Measurements from ENCODE around the gene KRT82. TPM values are rescaled to one million over a fixed set of nuclear protein-coding genes. Genes with fewer than 3 reads are reported as not detected.
A peak's percentile ranks its signal among the peaks of the same experiment; 100 is the strongest.

Gene KRT82
- total and polyA plus RNA-seq, 5 donors from 2014 or later: not detected

DNA sequence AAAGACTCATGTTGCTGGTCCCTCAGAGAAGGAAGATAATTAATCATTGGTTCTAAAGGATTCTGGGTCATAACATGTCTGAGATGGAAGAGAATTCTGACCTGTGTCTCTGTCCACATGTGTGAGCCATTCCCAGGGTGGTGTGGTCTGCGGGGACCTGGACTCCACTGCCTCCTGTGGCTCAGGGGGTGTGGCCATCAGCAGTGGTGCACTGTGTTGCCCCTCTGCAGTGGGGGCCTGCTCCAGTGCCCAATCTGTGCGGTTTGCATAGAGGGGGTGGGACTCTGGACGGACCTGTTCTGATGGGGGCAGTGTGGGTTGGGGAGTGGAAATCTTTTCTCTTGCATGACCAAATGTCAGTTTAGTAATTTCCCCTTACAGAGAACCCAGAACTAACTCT, 52.4 kb downstream of the KRT82 start:
- Histone ChIP-seq H3K27ac (ENCODE audit: insufficient read depth, low read length, poor library complexity, severe bottlenecking) (no peak overlapping the region), H3K36me3 (ENCODE audit: control insufficient read depth, insufficient read depth, low read length) (no peaks in the 10 kb centered on the region), H3K4me1 (ENCODE audit: control insufficient read depth, insufficient read depth, low read length, poor library complexity, severe bottlenecking) (peaks cover 29% of the 10 kb centered on the region), H3K9me3 (ENCODE audit: control insufficient read depth in 2 of 2, low read length in 2 of 2) (no peaks in the 10 kb centered on the region), H3K27me3 (ENCODE audit: control insufficient read depth, insufficient read depth, low read length) (no peaks in the 10 kb centered on the region), H3K4me3 (ENCODE audit: low read depth, low read length) (no peak overlapping the region)
- H3K4me3 Mint-ChIP-seq: no peak overlapping the region
- ATAC-seq (ENCODE audit: low read depth in 2 of 2) (no peak), DNase-seq (no peak)
- no peaks in the 10 kb centered on the region for H3K27me3 Mint-ChIP-seq
- no peak overlapping the region for H3K27ac Mint-ChIP-seq
- peaks cover 0 to 1% (median 0%) of the 10 kb centered on the region in 7 donors for H3K9me3 Mint-ChIP-seq
- peaks cover 8 to 32% (median 24%) of the 10 kb centered on the region in 4 donors for H3K4me1 Mint-ChIP-seq
- no peaks in the 10 kb centered on the region for H3K36me3 Mint-ChIP-seq

DNA sequence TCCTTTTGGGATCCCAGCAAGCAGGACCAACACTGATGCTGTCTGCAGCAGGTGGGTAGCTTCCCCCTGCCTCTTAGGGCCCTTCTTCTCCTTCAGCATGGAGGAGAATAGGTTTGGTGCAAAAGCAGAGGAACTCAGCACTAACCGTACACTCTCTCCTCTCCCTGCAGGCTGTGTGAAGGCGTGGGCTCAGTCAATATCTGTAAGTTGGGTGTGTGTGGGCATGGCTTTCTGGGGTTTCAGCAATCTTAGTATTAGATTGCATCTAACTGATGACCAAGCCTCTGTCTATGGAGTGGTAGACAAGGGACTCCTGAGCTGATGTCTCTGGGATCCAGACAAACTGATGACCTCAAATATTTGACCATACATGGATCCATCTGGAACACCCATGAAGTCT, 53.2 kb downstream of the KRT82 start:
- Histone ChIP-seq H3K27ac (ENCODE audit: insufficient read depth, low read length, poor library complexity, severe bottlenecking) (no peak overlapping the region), H3K36me3 (ENCODE audit: control insufficient read depth, insufficient read depth, low read length) (no peaks in the 10 kb centered on the region), H3K9me3 (ENCODE audit: control insufficient read depth in 2 of 2, low read length in 2 of 2) (no peaks in the 10 kb centered on the region), H3K4me3 (ENCODE audit: low read depth, low read length) (no peak overlapping the region), H3K4me1 (ENCODE audit: control insufficient read depth, insufficient read depth, low read length, poor library complexity, severe bottlenecking) (peaks cover 25% of the 10 kb centered on the region), H3K27me3 (ENCODE audit: control insufficient read depth, insufficient read depth, low read length) (no peaks in the 10 kb centered on the region)
- Mint-ChIP-seq H3K4me1 (peaks cover 3 to 24% (median 18%) of the 10 kb centered on the region in 4 donors), H3K27ac (no peak overlapping the region), H3K36me3 (no peaks in the 10 kb centered on the region), H3K4me3 (no peak overlapping the region), H3K27me3 (no peaks in the 10 kb centered on the region), H3K9me3 (peaks cover 0 to 1% (median 0%) of the 10 kb centered on the region in 7 donors)
- DNase-seq: no peak
- no peak for ATAC-seq (ENCODE audit: low read depth in 2 of 2)

DNA sequence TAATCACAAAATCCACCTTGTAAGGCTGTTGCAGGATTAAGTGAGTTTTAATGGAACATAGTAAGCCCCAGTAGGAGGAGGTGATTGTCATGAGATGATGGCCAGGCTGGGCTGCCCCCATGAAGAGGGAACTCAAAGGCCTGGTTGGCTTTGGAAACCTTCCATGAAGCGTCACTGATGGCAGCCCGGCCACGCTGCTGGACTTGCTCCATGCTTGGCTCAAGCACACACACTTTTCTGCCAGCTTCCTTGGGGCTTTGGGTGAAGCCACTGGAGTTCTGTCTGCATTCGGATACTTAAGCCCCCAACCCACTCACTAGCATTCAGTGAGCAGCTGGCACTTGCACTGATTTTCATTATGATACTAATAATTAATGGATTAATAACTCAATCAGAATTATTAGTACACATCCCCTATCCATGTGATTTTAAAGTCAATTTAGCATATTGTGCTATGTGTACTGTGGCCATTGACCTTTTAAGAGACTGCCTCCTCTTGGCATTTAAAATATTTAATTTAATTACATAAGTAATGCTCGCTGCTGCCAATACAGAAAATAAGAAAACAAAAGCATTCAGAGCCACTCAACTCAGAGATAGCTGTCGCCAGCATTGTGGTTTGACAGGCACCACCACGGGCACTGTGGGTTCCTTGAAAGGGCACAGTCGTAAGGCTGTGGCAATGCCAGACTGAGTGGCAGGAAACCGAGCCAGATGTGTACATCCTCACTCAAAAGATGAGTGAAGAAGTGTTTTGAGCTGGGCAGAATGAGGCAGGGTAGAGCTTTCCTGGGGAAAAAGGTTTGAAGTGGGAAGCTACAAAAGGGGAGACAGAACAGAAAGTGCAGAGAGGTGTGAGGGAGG, 54.7 kb downstream of the KRT82 start:
- Histone ChIP-seq H3K27me3 (ENCODE audit: control insufficient read depth, insufficient read depth, low read length) (no peaks in the 10 kb centered on the region), H3K27ac (ENCODE audit: insufficient read depth, low read length, poor library complexity, severe bottlenecking) (no peak overlapping the region), H3K4me1 (ENCODE audit: control insufficient read depth, insufficient read depth, low read length, poor library complexity, severe bottlenecking) (peaks cover 25% of the 10 kb centered on the region), H3K9me3 (ENCODE audit: control insufficient read depth in 2 of 2, low read length in 2 of 2) (no peaks in the 10 kb centered on the region), H3K36me3 (ENCODE audit: control insufficient read depth, insufficient read depth, low read length) (no peaks in the 10 kb centered on the region), H3K4me3 (ENCODE audit: low read depth, low read length) (peak overlapping the region; percentile 11)
- H3K4me3 Mint-ChIP-seq: peak overlapping the region in 3 of 4 donors; percentile 0 to 48 (median 1)
- peak overlapping the region in 2 of 3 donors; percentile 7 to 18 for H3K27ac Mint-ChIP-seq
- peaks cover 3 to 21% (median 18%) of the 10 kb centered on the region in 4 donors for H3K4me1 Mint-ChIP-seq
- ATAC-seq (ENCODE audit: low read depth in 2 of 2) (peak; percentile 90 to 96), DNase-seq (peak in 2 of 3 donors; percentile 51 to 66)
- H3K9me3 Mint-ChIP-seq: peaks cover 0 to 1% (median 0%) of the 10 kb centered on the region in 7 donors
- H3K36me3 Mint-ChIP-seq: no peaks in the 10 kb centered on the region
- H3K27me3 Mint-ChIP-seq: no peaks in the 10 kb centered on the region

DNA sequence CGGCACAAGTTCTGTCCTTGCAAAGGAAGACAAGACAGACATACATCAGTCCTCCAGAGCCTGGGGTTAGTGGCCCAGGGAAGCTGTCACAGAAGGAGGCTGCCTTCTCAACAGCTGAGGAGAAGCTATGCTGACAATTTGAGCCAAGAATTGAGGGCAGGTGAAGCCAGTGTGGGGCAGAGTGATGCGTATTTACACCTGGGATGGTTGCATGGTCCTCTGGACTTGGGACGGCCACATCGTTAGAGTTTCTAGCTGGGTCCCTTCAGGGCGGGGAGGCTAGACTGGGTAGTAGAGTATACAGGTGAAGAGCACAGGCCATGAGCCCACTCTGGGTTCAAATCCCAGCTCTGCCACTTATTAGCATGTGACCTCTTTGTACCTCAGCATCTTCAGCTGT, 55.3 kb downstream of the KRT82 start:
- H3K4me3 ChIP-seq (ENCODE audit: low read depth, low read length): no peak overlapping the region
- Mint-ChIP-seq H3K27me3 (no peaks in the 10 kb centered on the region), H3K36me3 (no peaks in the 10 kb centered on the region), H3K4me3 (no peak overlapping the region), H3K9me3 (peaks cover 0 to 1% (median 0%) of the 10 kb centered on the region in 7 donors), H3K27ac (no peak overlapping the region), H3K4me1 (peaks cover 3 to 21% (median 18%) of the 10 kb centered on the region in 4 donors)
- no peaks in the 10 kb centered on the region for H3K27me3 ChIP-seq (ENCODE audit: control insufficient read depth, insufficient read depth, low read length)
- no peaks in the 10 kb centered on the region for H3K9me3 ChIP-seq (ENCODE audit: control insufficient read depth in 2 of 2, low read length in 2 of 2)
- no peak for ATAC-seq (ENCODE audit: low read depth in 2 of 2)
- H3K4me1 ChIP-seq (ENCODE audit: control insufficient read depth, insufficient read depth, low read length, poor library complexity, severe bottlenecking): peaks cover 25% of the 10 kb centered on the region
- no peak for DNase-seq
- H3K27ac ChIP-seq (ENCODE audit: insufficient read depth, low read length, poor library complexity, severe bottlenecking): no peak overlapping the region
- no peaks in the 10 kb centered on the region for H3K36me3 ChIP-seq (ENCODE audit: control insufficient read depth, insufficient read depth, low read length)

DNA sequence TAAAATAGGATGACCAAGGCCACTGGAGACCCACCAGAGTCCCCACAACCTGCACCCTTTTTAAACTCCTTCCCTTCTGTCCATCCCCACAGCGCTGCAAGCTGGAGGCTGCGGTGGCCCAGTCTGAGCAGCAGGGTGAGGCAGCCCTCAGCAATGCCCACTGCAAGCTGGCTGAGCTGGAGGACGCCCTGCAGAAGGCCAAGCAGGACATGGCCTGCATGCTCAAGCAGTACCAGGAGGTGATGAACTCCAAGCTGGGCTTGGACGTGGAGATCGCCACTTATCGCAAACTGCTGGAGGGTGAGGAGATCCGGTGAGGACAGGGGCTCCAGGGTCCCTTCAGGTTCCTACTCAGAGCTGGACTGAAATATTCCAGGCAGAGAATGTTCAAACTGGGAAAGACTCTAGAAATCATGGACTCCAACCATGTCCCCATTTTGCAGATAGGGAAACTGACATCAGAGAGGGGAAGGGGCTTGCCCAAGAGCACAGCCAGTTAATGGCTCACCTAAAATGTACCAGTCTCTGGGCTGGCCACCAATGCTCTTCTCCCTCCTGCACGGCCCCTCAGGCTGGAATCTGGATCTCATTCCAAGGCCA, 56.0 kb downstream of the KRT82 start:
- ATAC-seq (ENCODE audit: low read depth in 2 of 2): no peak
- H3K27me3 Mint-ChIP-seq: no peaks in the 10 kb centered on the region
- Histone ChIP-seq H3K9me3 (ENCODE audit: control insufficient read depth in 2 of 2, low read length in 2 of 2) (no peaks in the 10 kb centered on the region), H3K27ac (ENCODE audit: insufficient read depth, low read length, poor library complexity, severe bottlenecking) (no peak overlapping the region), H3K4me3 (ENCODE audit: low read depth, low read length) (no peak overlapping the region), H3K27me3 (ENCODE audit: control insufficient read depth, insufficient read depth, low read length) (no peaks in the 10 kb centered on the region), H3K4me1 (ENCODE audit: control insufficient read depth, insufficient read depth, low read length, poor library complexity, severe bottlenecking) (peaks cover 25% of the 10 kb centered on the region), H3K36me3 (ENCODE audit: control insufficient read depth, insufficient read depth, low read length) (no peaks in the 10 kb centered on the region)
- no peak overlapping the region for H3K27ac Mint-ChIP-seq
- H3K36me3 Mint-ChIP-seq: no peaks in the 10 kb centered on the region
- peaks cover 0 to 2% (median 0%) of the 10 kb centered on the region in 7 donors for H3K9me3 Mint-ChIP-seq
- H3K4me1 Mint-ChIP-seq: peaks cover 3 to 21% (median 18%) of the 10 kb centered on the region in 4 donors
- H3K4me3 Mint-ChIP-seq: no peak overlapping the region
- DNase-seq: no peak

DNA sequence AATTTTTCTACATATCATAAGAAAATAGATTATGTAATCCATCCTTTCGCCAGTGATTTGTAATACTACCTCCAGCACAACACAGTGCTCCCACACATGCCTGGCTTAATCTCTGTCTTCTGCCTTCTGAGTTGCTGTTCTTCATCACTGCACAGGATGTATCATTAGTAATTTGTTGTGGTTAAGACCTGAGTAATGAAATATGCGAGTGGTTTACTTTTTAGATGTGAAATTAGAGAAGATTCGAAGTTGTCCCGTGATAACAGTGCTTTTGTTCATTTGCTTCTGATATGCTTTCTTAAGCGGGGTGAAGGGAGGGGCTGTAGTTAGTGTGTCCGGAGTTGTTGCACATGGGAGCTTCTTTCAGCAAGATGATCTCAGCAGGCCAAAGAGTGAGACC, 56.9 kb downstream of the KRT82 start:
- no peak for ATAC-seq (ENCODE audit: low read depth in 2 of 2)
- Mint-ChIP-seq H3K4me3 (peak overlapping the region in 2 of 4 donors; percentile 1 to 8), H3K36me3 (no peaks in the 10 kb centered on the region), H3K4me1 (peaks cover 3 to 22% (median 18%) of the 10 kb centered on the region in 4 donors), H3K27me3 (no peaks in the 10 kb centered on the region), H3K9me3 (peaks cover 0 to 2% (median 0%) of the 10 kb centered on the region in 7 donors), H3K27ac (no peak overlapping the region)
- no peak overlapping the region for H3K4me3 ChIP-seq (ENCODE audit: low read depth, low read length)
- peaks cover 25% of the 10 kb centered on the region for H3K4me1 ChIP-seq (ENCODE audit: control insufficient read depth, insufficient read depth, low read length, poor library complexity, severe bottlenecking)
- no peak for DNase-seq
- no peaks in the 10 kb centered on the region for H3K27me3 ChIP-seq (ENCODE audit: control insufficient read depth, insufficient read depth, low read length)
- no peak overlapping the region for H3K27ac ChIP-seq (ENCODE audit: insufficient read depth, low read length, poor library complexity, severe bottlenecking)
- no peaks in the 10 kb centered on the region for H3K9me3 ChIP-seq (ENCODE audit: control insufficient read depth in 2 of 2, low read length in 2 of 2)
- H3K36me3 ChIP-seq (ENCODE audit: control insufficient read depth, insufficient read depth, low read length): no peaks in the 10 kb centered on the region

DNA sequence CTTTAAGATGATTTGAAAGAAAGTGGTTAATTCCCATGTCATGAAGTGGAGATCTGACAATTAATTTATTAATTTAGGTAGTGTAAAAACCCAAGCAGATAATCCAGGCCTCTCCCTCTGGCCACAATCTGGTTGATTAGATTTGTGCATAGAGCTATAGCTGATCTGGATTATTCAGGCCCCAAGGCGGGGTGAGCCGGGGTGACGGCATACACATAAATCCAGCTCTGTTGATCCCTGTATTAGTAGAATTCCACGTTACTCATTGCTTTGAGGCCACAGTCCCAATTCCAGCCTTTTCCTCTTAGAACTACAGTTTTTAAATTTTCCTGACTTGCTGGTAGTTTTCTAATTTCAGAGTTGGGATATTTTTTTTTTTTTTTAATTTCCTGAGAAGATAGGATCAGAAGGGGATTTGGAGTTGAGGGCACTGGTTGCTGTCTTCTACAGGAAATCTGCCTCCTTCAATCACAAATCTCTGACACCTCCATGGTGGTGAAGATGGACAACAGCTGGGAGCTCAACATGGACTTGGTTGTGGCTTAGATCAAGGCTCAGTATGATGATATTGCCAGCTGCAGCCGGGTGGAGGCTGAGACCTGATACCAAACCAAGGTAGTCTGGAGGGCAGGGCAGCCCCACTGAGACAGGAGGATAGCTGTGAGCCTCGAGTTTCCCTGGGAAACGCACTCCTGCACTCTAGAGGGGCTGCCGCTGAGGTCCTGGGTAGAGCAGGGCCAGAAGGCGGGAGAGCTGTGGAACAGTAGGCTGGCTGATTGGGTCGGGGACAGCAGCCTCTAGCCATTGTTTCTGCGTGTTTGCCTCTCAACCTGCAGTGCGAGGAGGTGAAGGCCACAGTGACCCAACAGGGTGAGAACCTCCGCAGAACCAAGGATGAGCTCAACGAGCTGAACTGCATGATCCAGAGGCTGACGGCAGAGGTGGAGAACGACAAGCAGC, 58.3 kb downstream of the KRT82 start:
- Histone ChIP-seq H3K4me1 (ENCODE audit: control insufficient read depth, insufficient read depth, low read length, poor library complexity, severe bottlenecking) (peaks cover 25% of the 10 kb centered on the region), H3K27me3 (ENCODE audit: control insufficient read depth, insufficient read depth, low read length) (no peaks in the 10 kb centered on the region), H3K4me3 (ENCODE audit: low read depth, low read length) (no peak overlapping the region), H3K27ac (ENCODE audit: insufficient read depth, low read length, poor library complexity, severe bottlenecking) (no peak overlapping the region), H3K36me3 (ENCODE audit: control insufficient read depth, insufficient read depth, low read length) (no peaks in the 10 kb centered on the region), H3K9me3 (ENCODE audit: control insufficient read depth in 2 of 2, low read length in 2 of 2) (no peaks in the 10 kb centered on the region)
- H3K27me3 Mint-ChIP-seq: no peaks in the 10 kb centered on the region
- peaks cover 0 to 4% (median 0%) of the 10 kb centered on the region in 7 donors for H3K9me3 Mint-ChIP-seq
- H3K27ac Mint-ChIP-seq: no peak overlapping the region
- ATAC-seq (ENCODE audit: low read depth in 2 of 2) (no peak), DNase-seq (no peak)
- no peaks in the 10 kb centered on the region for H3K36me3 Mint-ChIP-seq
- H3K4me3 Mint-ChIP-seq: peak overlapping the region in 1 of 4 donors; percentile 34
- H3K4me1 Mint-ChIP-seq: peaks cover 3 to 22% (median 16%) of the 10 kb centered on the region in 4 donors
